GM12892 (cell line): Measurements from ENCODE around the gene THRB.

Source experiments
- DNase-seq: peaks from one replicate; pipeline ENCODE4 v3.0.0; 2011; ENCODE audit not compliant: insufficient read length
- FAIRE-seq: peaks from 2 replicates; lab custom pipeline; 2011; peaks lifted over from hg19 to GRCh38; lab: Jason Lieb, UNC
- POLR2A ChIP-seq: IDR thresholded peaks from 2 replicates; pipeline ENCODE4 v1.6.1; 2011; ENCODE audit warnings: low read depth, low read length, control low read depth
- POLR2AphosphoS5 ChIP-seq: IDR thresholded peaks from 2 replicates; pipeline ENCODE4 v1.6.1; 2011; ENCODE audit warnings: low read depth, low read length, control low read depth
- TAF1 ChIP-seq: IDR thresholded peaks from 2 replicates; pipeline ENCODE4 v1.6.1; 2011; ENCODE audit warnings: low read depth, mild to moderate bottlenecking, control low read depth, low read length, borderline replicate concordance

THRB gene

GRCh38 chr3:24271228-24271627, 223.4 kb downstream of the THRB start:
- FAIRE-seq (no peak), DNase-seq (no peak)
- TF ChIP-seq POLR2A = no peak

DNA sequence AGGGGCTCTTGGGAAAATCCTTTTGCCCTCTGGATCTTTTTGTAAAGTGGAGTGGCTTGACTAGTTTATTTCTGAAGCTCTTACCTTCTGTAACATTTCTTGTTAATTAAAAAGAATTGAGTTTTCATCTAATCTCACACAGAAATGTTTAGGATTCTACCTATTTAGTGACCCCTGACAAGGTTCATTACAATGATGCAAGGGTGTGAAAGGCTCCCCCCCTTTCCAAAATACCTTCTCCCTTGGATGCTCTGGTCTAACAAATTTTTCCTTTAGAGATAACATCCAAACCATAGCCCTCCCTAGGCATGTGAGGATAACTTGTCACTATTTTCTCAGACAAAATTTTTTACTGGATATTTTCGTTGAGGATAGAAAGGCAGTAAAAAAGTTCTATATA, 223.9 kb downstream of the THRB start:
- FAIRE-seq (no peak), DNase-seq (no peak)
- TF ChIP-seq TAF1 (no peak), POLR2AphosphoS5 (no peak), POLR2A (no peak)

GRCh38 chr3:24270204-24270691, 224.4 kb downstream of the THRB start:
- DNase-seq (no peak), FAIRE-seq (no peak)
- TF ChIP-seq POLR2AphosphoS5 (no peak), POLR2A (no peak), TAF1 (no peak)

DNA sequence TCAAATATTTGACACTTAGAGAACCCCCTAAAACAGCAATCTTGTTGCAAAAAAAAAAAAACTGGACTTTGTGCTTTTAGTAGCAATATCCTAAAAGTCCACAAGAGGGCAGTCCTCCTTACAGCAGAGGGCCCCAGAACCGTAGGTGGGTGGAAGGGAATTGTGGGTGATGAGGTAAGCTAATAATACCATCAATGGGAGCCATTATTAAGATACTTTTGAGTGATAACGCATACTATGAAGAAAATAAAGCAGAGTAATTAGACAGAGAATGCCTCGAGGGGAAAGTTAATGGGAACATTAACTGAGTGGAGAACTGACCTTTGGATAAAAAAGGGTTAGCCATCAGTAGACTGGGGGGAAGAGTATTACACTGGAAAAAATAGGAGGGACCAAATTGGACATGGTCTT, 229.9 kb downstream of the THRB start:
- peak; percentile 12 for DNase-seq
- TF ChIP-seq POLR2AphosphoS5 (no peak), POLR2A (no peak), TAF1 (no peak)
- FAIRE-seq = peak; percentile 46

- DNase-seq = no peak
- no peak for FAIRE-seq
- TF ChIP-seq TAF1 (no peak), POLR2A (no peak), POLR2AphosphoS5 (no peak)
Measured at GRCh38 chr3:24264011-24264410, 230.6 kb downstream of the THRB start.

DNA sequence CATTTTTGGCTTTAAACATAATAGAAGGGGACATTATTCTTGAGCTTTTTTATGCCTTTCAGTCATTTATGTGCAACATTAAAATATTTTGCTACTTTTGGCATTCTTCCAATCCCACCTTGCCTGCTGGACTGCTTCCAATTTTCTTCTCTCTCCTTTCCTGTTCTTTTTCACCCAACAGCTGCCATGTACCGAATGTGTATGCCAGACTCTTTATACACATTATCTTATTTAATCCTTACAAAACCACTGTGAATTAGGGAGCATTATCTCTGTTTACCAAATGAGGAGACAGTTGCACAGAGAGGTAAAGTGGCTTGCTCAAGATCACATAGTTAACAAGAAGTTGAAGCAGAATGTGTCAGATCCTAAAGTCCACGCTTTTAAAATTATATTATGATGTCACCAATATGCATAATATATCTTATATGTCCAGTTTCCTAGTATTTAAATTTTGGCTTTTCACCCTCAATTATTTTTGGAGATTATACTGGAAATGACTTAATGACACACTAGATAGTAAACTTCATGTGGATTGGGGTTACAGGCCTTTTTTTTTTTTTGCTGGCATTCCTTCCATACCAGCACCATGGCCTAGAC, 231.5 kb downstream of the THRB start:
- no peak for DNase-seq
- no peak for TF ChIP-seq POLR2A
- no peak for TF ChIP-seq POLR2AphosphoS5
- no peak for TF ChIP-seq TAF1
- FAIRE-seq = no peak

GRCh38 chr3:24261521-24261920, 233.1 kb downstream of the THRB start:
- FAIRE-seq (no peak), DNase-seq (no peak)
- TF ChIP-seq POLR2AphosphoS5 (no peak), POLR2A (no peak), TAF1 (no peak)

- DNase-seq (no peak), FAIRE-seq (no peak)
- TF ChIP-seq POLR2A (no peak), TAF1 (no peak), POLR2AphosphoS5 (no peak)
Measured at GRCh38 chr3:24259901-24260512, 234.6 kb downstream of the THRB start.

DNA sequence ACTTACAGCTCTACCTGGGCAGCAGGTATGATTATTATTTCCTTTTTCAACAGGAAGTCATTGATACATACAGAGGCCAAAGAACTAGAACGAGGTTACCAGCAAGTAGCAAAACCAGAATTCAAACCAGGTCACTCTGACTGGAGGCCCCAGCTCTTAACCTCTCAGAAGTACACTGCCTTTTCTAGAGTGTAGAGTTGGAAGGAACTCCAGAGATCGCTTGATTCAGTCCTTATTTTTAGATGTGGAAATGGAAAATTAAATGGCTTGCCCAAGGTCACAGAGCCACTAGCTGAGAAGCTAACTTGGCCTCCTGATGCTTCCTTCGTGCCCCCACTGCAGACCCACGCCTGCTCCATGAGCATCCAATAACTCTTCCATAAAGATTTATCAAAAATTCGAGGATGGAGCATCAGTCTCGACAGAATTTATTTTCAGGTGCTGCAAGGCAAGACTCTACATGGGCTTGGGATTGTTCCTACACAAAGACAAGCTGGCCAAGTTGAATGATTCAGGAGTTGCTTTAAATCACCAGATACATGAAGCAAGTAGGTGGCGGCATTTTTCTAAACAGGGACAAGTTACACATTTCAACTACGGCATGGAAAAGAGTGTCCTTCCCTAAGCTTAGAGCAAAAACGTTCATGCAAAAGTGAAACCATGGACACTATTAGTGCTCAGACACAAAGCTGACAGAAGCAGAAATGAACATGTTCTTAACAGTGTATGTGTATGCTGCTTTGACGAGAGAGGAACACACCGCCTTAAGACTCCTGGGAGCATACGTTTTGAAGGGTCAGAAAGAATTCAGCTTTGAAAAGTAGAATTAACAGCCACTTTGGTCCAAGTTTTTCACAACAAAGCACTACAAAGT, 235.7 kb downstream of the THRB start:
- no peak for TF ChIP-seq POLR2AphosphoS5
- TF ChIP-seq POLR2A = no peak
- no peak for TF ChIP-seq TAF1
- DNase-seq (no peak), FAIRE-seq (no peak)

DNA sequence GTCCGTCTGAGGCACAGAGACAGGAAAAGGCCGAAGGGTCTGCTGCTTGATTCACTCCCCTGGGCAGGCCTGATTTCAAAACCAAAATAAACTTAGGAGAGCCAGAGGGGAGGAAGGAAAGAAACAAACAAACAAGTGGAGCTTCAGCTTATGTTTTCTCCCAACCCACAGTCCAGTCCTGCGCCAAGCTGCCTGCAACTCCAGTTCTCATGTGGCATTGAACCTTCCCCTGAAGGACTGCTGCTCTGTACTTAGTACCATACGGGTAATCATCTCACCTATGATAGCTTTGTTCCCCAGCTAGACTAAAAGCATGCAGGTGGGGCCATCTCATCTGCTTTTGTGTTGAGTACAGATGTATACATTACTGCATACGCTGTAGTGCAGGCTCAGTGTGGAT, 236.4 kb downstream of the THRB start:
- no peak for FAIRE-seq
- no peak for TF ChIP-seq POLR2A
- no peak for DNase-seq

DNA sequence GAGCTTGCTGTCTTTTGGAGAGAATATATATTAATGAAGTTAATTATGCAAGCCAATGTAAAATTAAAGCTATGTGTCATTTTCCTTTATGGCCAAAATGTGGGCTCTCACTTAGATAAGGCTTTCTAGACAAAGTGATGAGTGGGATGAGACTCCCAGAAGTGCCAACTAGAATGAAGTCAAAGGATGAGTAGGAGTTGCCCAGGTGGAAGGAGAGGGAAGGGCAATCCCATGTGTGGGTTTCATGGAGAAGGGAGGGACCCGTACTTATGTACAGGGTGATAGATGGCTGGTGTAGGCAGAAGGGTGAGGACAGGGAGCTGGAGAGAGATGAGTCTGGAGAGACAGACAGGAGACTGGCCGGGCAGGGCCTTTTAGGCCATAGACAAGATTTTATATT, 239.2 kb downstream of the THRB start:
- TF ChIP-seq TAF1 = no peak
- TF ChIP-seq POLR2A = no peak
- TF ChIP-seq POLR2AphosphoS5 = no peak
- FAIRE-seq = no peak
- DNase-seq = no peak
